GM23338 (cell line): ENCODE results near the gene RASA3. TPM values are rescaled to one million over a fixed set of nuclear protein-coding genes. Genes with fewer than 3 reads are reported as not detected.

Experiments
- ATAC-seq: fragments of 200-7000 bp; cut with Tn5 transposase; 3 replicates; pipeline ENCODE4 v1.9.1; 2020
- DNase-seq: peaks from one replicate; pipeline ENCODE4 v3.0.0-alpha.2; 2015; ENCODE audit warnings: low spot score
- H2AFZ ChIP-seq: fragments of 200-600 bp; sonication (generic); 2 replicates; pipeline ENCODE4 v1.8.0; 2016; ENCODE audit warnings: antibody characterized with exemption, mild to moderate bottlenecking, moderate library complexity
- H3F3A ChIP-seq: fragments of 200-600 bp; sonication (generic); replicated peaks from 2 replicates; pipeline ENCODE4 v1.8.0; 2017; ENCODE audit warnings: antibody characterized with exemption, mixed run types, low read depth
- H3K27ac ChIP-seq: fragments of 200-600 bp; sonication (generic); 2 replicates; pipeline ENCODE4 v1.6.1; 2016; ENCODE audit warnings: low read depth
- H3K27me3 ChIP-seq: fragments of 200-600 bp; sonication (generic); 2 replicates; pipeline ENCODE4 v1.8.0; 2016; ENCODE audit warnings: mild to moderate bottlenecking, mixed run types, moderate library complexity; ENCODE audit not compliant: insufficient read depth
- H3K36me3 ChIP-seq: fragments of 200-600 bp; sonication (generic); 2 replicates; pipeline ENCODE4 v1.8.0; 2016; ENCODE audit warnings: mild to moderate bottlenecking; ENCODE audit not compliant: insufficient read depth
- H3K4me1 ChIP-seq: fragments of 200-600 bp; sonication (generic); 2 replicates; pipeline ENCODE4 v1.8.0; 2016; ENCODE audit warnings: mild to moderate bottlenecking, moderate library complexity; ENCODE audit not compliant: insufficient read depth
- H3K4me2 ChIP-seq: fragments of 200-600 bp; sonication (generic); 2 replicates; pipeline ENCODE4 v1.7.1; 2017; ENCODE audit warnings: mixed run types
- H3K4me3 ChIP-seq: fragments of 200-600 bp; sonication (generic); 2 replicates; pipeline ENCODE4 v1.6.1; 2016; ENCODE audit warnings: mixed run types
- H3K79me2 ChIP-seq: fragments of 200-600 bp; sonication (generic); replicated peaks from 2 replicates; pipeline ENCODE4 v1.8.0; 2017; ENCODE audit warnings: mild to moderate bottlenecking; ENCODE audit not compliant: insufficient read depth
- H3K9me2 ChIP-seq: fragments of 200-600 bp; sonication (generic); 2 replicates; pipeline ENCODE4 v1.8.0; 2017; ENCODE audit not compliant: insufficient read depth
- H4K20me1 ChIP-seq: fragments of 200-600 bp; sonication (generic); replicated peaks from 2 replicates; pipeline ENCODE4 v1.8.0; 2017; ENCODE audit warnings: mild to moderate bottlenecking; ENCODE audit not compliant: insufficient read depth
- H3K27ac Mint-ChIP-seq: 2 replicates; pipeline ENCODE4 v1.8.0; 2020; ENCODE audit warnings: inconsistent platforms, mild to moderate bottlenecking, moderate library complexity, mixed read lengths
- H3K27me3 Mint-ChIP-seq: 3 replicates; pipeline ENCODE4 v1.8.0; 2022; ENCODE audit warnings: low read depth, mild to moderate bottlenecking, moderate library complexity, mixed read lengths, inconsistent platforms; ENCODE audit not compliant: insufficient read depth, poor library complexity
- H3K36me3 Mint-ChIP-seq: 3 replicates; pipeline ENCODE4 v1.8.0; 2021; ENCODE audit warnings: low read depth, mild to moderate bottlenecking, inconsistent platforms, moderate library complexity, mixed read lengths
- H3K4me1 Mint-ChIP-seq: 3 replicates; pipeline ENCODE4 v1.8.0; 2020; ENCODE audit warnings: mild to moderate bottlenecking, inconsistent platforms, mixed read lengths
- H3K4me3 Mint-ChIP-seq: 3 replicates; pipeline ENCODE4 v1.8.0; 2021; ENCODE audit warnings: moderate library complexity, mild to moderate bottlenecking, inconsistent platforms, mixed read lengths
- H3K9me3 Mint-ChIP-seq: 3 replicates; pipeline ENCODE4 v1.8.0; 2020; ENCODE audit warnings: moderate library complexity, mild to moderate bottlenecking, inconsistent platforms, mixed read lengths
- CREB1 ChIP-seq: fragments of 250-450 bp; sonication (Bioruptor Pico); IDR thresholded peaks from 2 replicates; pipeline ENCODE4 v1.5.0; 2020; ENCODE audit warnings: low read depth, mild to moderate bottlenecking, moderate library complexity
- CTCF ChIP-seq, 2 experiments: fragments of 200-600 bp in 1 of 2; sonication (generic) in 1 of 2; conservative IDR thresholded peaks; 2 replicates each; pipeline versions ENCODE4 v1.5.1 to v1.6.1; 2016 to 2017; ENCODE audit warnings: antibody characterized with exemption in 2 of 2, low read depth in 2 of 2, mild to moderate bottlenecking in 2 of 2, moderate library complexity in 1 of 2
- ETS1 ChIP-seq: IDR thresholded peaks from 2 replicates; pipeline ENCODE4 v1.6.1; 2016; ENCODE audit warnings: antibody characterized with exemption
- EZH2 ChIP-seq: fragments of 200-600 bp; sonication (generic); IDR thresholded peaks from one replicate; pipeline ENCODE4 v1.8.0; 2017; ENCODE audit warnings: antibody characterized with exemption, mild to moderate bottlenecking, low read depth; ENCODE audit not compliant: unreplicated experiment
- EZH2phosphoT487 ChIP-seq: fragments of 200-600 bp; sonication (generic); IDR thresholded peaks from one replicate; pipeline ENCODE4 v1.8.1; 2018; ENCODE audit warnings: antibody characterized with exemption; ENCODE audit not compliant: unreplicated experiment
- JUNB ChIP-seq: IDR thresholded peaks from one replicate; pipeline ENCODE4 v1.6.1; 2016; ENCODE audit warnings: antibody characterized with exemption; ENCODE audit not compliant: unreplicated experiment
- NANOG ChIP-seq: IDR thresholded peaks from 2 replicates; pipeline ENCODE4 v1.6.1; 2016; ENCODE audit warnings: antibody characterized with exemption, borderline replicate concordance
- POLR2AphosphoS5 ChIP-seq: IDR thresholded peaks from 2 replicates; pipeline ENCODE4 v1.6.1; 2016; ENCODE audit warnings: antibody characterized with exemption, low read depth
- REST ChIP-seq: IDR thresholded peaks from one replicate; pipeline ENCODE4 v1.6.1; 2018; ENCODE audit warnings: antibody characterized with exemption; ENCODE audit not compliant: unreplicated experiment
- STAT1 ChIP-seq: IDR thresholded peaks from one replicate; pipeline ENCODE4 v1.6.1; 2016; ENCODE audit warnings: antibody characterized with exemption; ENCODE audit not compliant: unreplicated experiment
- ZNF114 ChIP-seq: fragments of 250-450 bp; sonication (Bioruptor Pico); IDR thresholded peaks from 2 replicates; pipeline ENCODE4 v1.5.0; 2020; ENCODE audit warnings: mild to moderate bottlenecking, moderate library complexity
- ZNF331 ChIP-seq: fragments of 250-450 bp; sonication (Bioruptor Pico); IDR thresholded peaks from 2 replicates; pipeline ENCODE4 v1.5.0; 2020; ENCODE audit warnings: low read depth, mild to moderate bottlenecking, moderate library complexity
- ZNF462 ChIP-seq: fragments of 250-450 bp; sonication (Bioruptor Pico); IDR thresholded peaks from 2 replicates; pipeline ENCODE4 v1.5.0; 2020; ENCODE audit warnings: mild to moderate bottlenecking, moderate library complexity
- polyA plus RNA-seq: library from polyadenylated mRNA; unstranded; fragments of >200 nt; fragmentation: Nextera tagmentation; extraction: Ambion mirVana; gene quantifications from 2 replicates; pipeline ENCODE4 v1.2.1, GENCODE V29; 2016
- total RNA-seq: library from RNA; depleted of rRNA; stranded (reverse); fragments of >200 nt; shearing (Covaris generic); gene quantifications from 2 replicates; pipeline ENCODE4 v1.2.3, GENCODE V29; 2014

The RASA3 gene
- total and polyA plus RNA-seq, 2 experiments from 2014 or later, result 11.2 to 20.7 TPM

GRCh38 chr13:114141261-114141996 lies 9.0 kb upstream of the RASA3 start:
- no peak overlapping the region for H3K4me3 ChIP-seq
- no peaks in the 10 kb centered on the region for H3K4me1 ChIP-seq
- no peak overlapping the region for H3K27ac ChIP-seq
- H3K79me2 ChIP-seq, result no peaks in the 10 kb centered on the region
- no peaks in the 10 kb centered on the region; the same call in 1 of the 2 replicates for H3K36me3 ChIP-seq
- no peaks in the 10 kb centered on the region for H4K20me1 ChIP-seq
- peaks cover 7% of the 10 kb centered on the region; the same call in 2 of the 3 replicates for H3K9me3 Mint-ChIP-seq
- no peaks in the 10 kb centered on the region for H3K27me3 ChIP-seq
- ATAC-seq (no peak), DNase-seq (no peak)
- no peak overlapping the region for H2AFZ ChIP-seq
- peaks cover 2% of the 10 kb centered on the region; the same call in 1 of the 3 replicates for H3K4me1 Mint-ChIP-seq
- no peak overlapping the region for H3K4me3 Mint-ChIP-seq
- H3K9me2 ChIP-seq, result no peaks in the 10 kb centered on the region
- H3F3A ChIP-seq, result no peaks in the 10 kb centered on the region
- H3K27ac Mint-ChIP-seq, result no peak overlapping the region
- no peak overlapping the region for H3K4me2 ChIP-seq
- H3K36me3 Mint-ChIP-seq, result peaks cover 3% of the 10 kb centered on the region; the same call in 1 of the 3 replicates
- TF ChIP-seq CREB1 (CRISPR knock-in tag) (no peak), NANOG (no peak), ZNF331 (CRISPR knock-in tag) (no peak), ETS1 (no peak), JUNB (no peak), STAT1 (no peak), EZH2phosphoT487 (no peak), POLR2AphosphoS5 (no peak), ZNF462 (no peak), REST (no peak), EZH2 (no peak), CTCF (conservative IDR thresholded peaks at IDR 0.05; ENCODE audit: low read depth in 2 of 2) (no peak), ZNF114 (no peak)
- peaks cover 8% of the 10 kb centered on the region for H3K27me3 Mint-ChIP-seq
